OCI-LY1 (cell line): ENCODE data around the gene PYGO2.

Experiments used
- CTCF ChIP-seq: fragments of 200-600 bp; sonication (generic), shearing (Covaris generic); IDR thresholded peaks from 2 replicates; pipeline ENCODE4 v1.5.1; 2017; ENCODE audit warnings: mild to moderate bottlenecking, antibody characterized with exemption, low read length, moderate library complexity, mixed read lengths
- EZH2 ChIP-seq: fragments of 200-600 bp; sonication (generic), shearing (Covaris generic); IDR thresholded peaks from 2 replicates; pipeline ENCODE4 v1.8.0; 2017; ENCODE audit warnings: borderline replicate concordance, mixed run types, mild to moderate bottlenecking, antibody characterized with exemption, low read length, moderate library complexity, mixed read lengths

- TF ChIP-seq CTCF (no peak), EZH2 (no peak)
These were observed 7.1 kb upstream of the PYGO2 start for GRCh38 chr1:154968731-154969130.
